Stimulated activated CD8-positive, alpha-beta memory T cell treated with anti-CD3 and anti-CD28 coated beads, Interleukin-7, amount 100 ng/mL, for 1 hour (primary cell): ENCODE data around the gene EML6.
A peak's percentile ranks its signal among the peaks of the same experiment; 100 is the strongest.
"Not testable (repeated sequence)": the region's sequence is repeated elsewhere in the genome, so short reads cannot be mapped to it uniquely, and the experiment has no call there.

Experiments used
- DNase-seq, 2 donors: peaks; one replicate each; pipeline ENCODE4 v3.0.0-alpha.2; 2020; ENCODE audit warnings: low read depth in 2 of 2

The EML6 gene

GRCh38 chr2:54803783-54804751 lies 80.6 kb downstream of the EML6 start:
- DNase-seq = no peak

GRCh38 chr2:54805255-54805654 lies 81.8 kb downstream of the EML6 start:
- DNase-seq = no peak

- no peak for DNase-seq
Measured at GRCh38 chr2:54806975-54807374, 83.5 kb downstream of the EML6 start.

GRCh38 chr2:54808661-54809060 lies 85.2 kb downstream of the EML6 start:
- no peak for DNase-seq

GRCh38 chr2:54809819-54810218 lies 86.4 kb downstream of the EML6 start:
- no peak for DNase-seq

- no peak for DNase-seq
Measured at GRCh38 chr2:54810246-54810645, 86.8 kb downstream of the EML6 start.

- DNase-seq = no peak
Measured at GRCh38 chr2:54813584-54813983, 90.1 kb downstream of the EML6 start.

- no peak for DNase-seq
Measured at GRCh38 chr2:54814389-54815147, 91.1 kb downstream of the EML6 start.

GRCh38 chr2:54815148-54815539 lies 91.7 kb downstream of the EML6 start:
- no peak for DNase-seq

GRCh38 chr2:54818226-54818625 lies 94.8 kb downstream of the EML6 start:
- DNase-seq = no peak

GRCh38 chr2:54820558-54820957 lies 97.1 kb downstream of the EML6 start:
- DNase-seq = no peak

- DNase-seq = no peak
Measured at GRCh38 chr2:54824567-54824966, 101.1 kb downstream of the EML6 start.

GRCh38 chr2:54830546-54830945 lies 107.1 kb downstream of the EML6 start:
- DNase-seq = no peak

- DNase-seq = no peak
Measured at GRCh38 chr2:54831480-54831879, 108.0 kb downstream of the EML6 start.

GRCh38 chr2:54834721-54835120 lies 111.3 kb downstream of the EML6 start:
- DNase-seq = no peak

- DNase-seq = no peak
Measured at GRCh38 chr2:54836477-54836876, 113.0 kb downstream of the EML6 start.

- DNase-seq = peak; percentile 31 to 40
Measured at GRCh38 chr2:54838585-54839035, 115.1 kb downstream of the EML6 start.

- no peak for DNase-seq
Measured at GRCh38 chr2:54839461-54840255, 116.2 kb downstream of the EML6 start.

- no peak for DNase-seq
Measured at GRCh38 chr2:54840559-54841468, 117.4 kb downstream of the EML6 start.

GRCh38 chr2:54841500-54841899 lies 118.0 kb downstream of the EML6 start:
- DNase-seq = not testable (repeated sequence)

GRCh38 chr2:54845094-54845493 lies 121.6 kb downstream of the EML6 start:
- no peak for DNase-seq
